Ascending aorta (tissue), 2 donors: ENCODE results near the gene SHF. TPM values are rescaled to one million over a fixed set of nuclear protein-coding genes. Genes with fewer than 3 reads are reported as not detected.

Source experiments
- DNase-seq, 2 donors: peaks; one replicate each; pipeline ENCODE4 v3.0.0-alpha.2; 2019; ENCODE audit warnings: low spot score in 2 of 2
- H3K27ac ChIP-seq, 2 donors: fragments of 200-600 bp; sonication (generic); one replicate each; pipeline ENCODE4 v1.5.1; 2016 to 2017; ENCODE audit warnings: mild to moderate bottlenecking in 1 of 2
- H3K27me3 ChIP-seq: fragments of 200-600 bp; sonication (generic); one replicate; pipeline ENCODE4 v1.5.1; 2017
- H3K36me3 ChIP-seq, 2 donors: fragments of 200-600 bp; sonication (generic); one replicate each; pipeline ENCODE4 v1.5.1; 2016
- H3K4me1 ChIP-seq, 2 donors: fragments of 200-600 bp; sonication (generic); one replicate each; pipeline ENCODE4 v1.5.1; 2016 to 2017; ENCODE audit warnings: mild to moderate bottlenecking in 1 of 2
- H3K4me3 ChIP-seq, 2 donors: fragments of 200-600 bp; sonication (generic); one replicate each; pipeline ENCODE4 v1.5.1; 2016 to 2017; ENCODE audit warnings: mild to moderate bottlenecking in 1 of 2
- H3K9me3 ChIP-seq, 2 donors: fragments of 200-600 bp; sonication (generic); one replicate each; pipeline ENCODE4 v1.5.1; 2016
- CTCF ChIP-seq, 3 experiments: fragments of 200-600 bp in 2 of 3; fragments of 450-650 bp in 1 of 3; sonication (generic) in 2 of 3; IDR thresholded peaks; one replicate each; pipeline ENCODE4 v1.5.1; 2016 to 2019; ENCODE audit warnings: antibody characterized with exemption in 3 of 3, mild to moderate bottlenecking in 1 of 3, moderate library complexity in 1 of 3
- intact Hi-C: fragments of 100-400 bp; cut with DNase I; formaldehyde crosslinking; loops from one replicate; pipeline ENCODE4 v1.15.1; 2023
- total RNA-seq: library from RNA; depleted of rRNA; stranded (reverse); fragments of >200 nt; gene quantifications from one replicate; pipeline ENCODE4 v1.1.0, GENCODE V29; 2016

Gene SHF
- total RNA-seq, 1 donor from 2014 or later: 75.0 TPM

GRCh38 chr15:45200799-45201556 is 13.2 kb upstream of the SHF start:
- Histone ChIP-seq H3K27me3 (no peaks in the 10 kb centered on the region), H3K36me3 (no peaks in the 10 kb centered on the region), H3K4me3 (peak overlapping the region; percentile 68 to 87), H3K4me1 (peaks cover 0 to 7% of the 10 kb centered on the region in 2 donors), H3K27ac (peak overlapping the region; percentile 96 to 98), H3K9me3 (no peaks in the 10 kb centered on the region)
- DNase-seq: peak; percentile 51 to 89
- no peak for TF ChIP-seq CTCF (IDR thresholded peaks at IDR 0.05)
- intact Hi-C loops: loop anchor here (1.0 to 5.0 kb wide), 4 partner anchors 78 to 664 kb away; partner anchors contain the start of genes EIF3J and GATM

GRCh38 chr15:45200001-45200798 is 12.4 kb upstream of the SHF start:
- no peaks in the 10 kb centered on the region for H3K27me3 ChIP-seq
- intact Hi-C loops: loop anchor here (2.0 to 5.0 kb wide), 3 partner anchors 179 to 663 kb away; partner anchors contain the start of genes EIF3J and GATM
- no peak for TF ChIP-seq CTCF (IDR thresholded peaks at IDR 0.05)
- no peaks in the 10 kb centered on the region for H3K9me3 ChIP-seq
- H3K4me3 ChIP-seq: peak overlapping the region; percentile 68 to 87
- H3K36me3 ChIP-seq: no peaks in the 10 kb centered on the region
- DNase-seq: peak; percentile 93 to 99
- H3K4me1 ChIP-seq: peaks cover 0 to 7% of the 10 kb centered on the region in 2 donors
- peak overlapping the region; percentile 96 to 98 for H3K27ac ChIP-seq

- Histone ChIP-seq H3K27me3 (no peaks in the 10 kb centered on the region), H3K9me3 (no peaks in the 10 kb centered on the region), H3K36me3 (no peaks in the 10 kb centered on the region), H3K4me1 (peaks cover 0 to 7% of the 10 kb centered on the region in 2 donors), H3K4me3 (peak overlapping the region; percentile 68 to 87), H3K27ac (peak overlapping the region; percentile 96 to 98)
- DNase-seq: no peak
- no peak for TF ChIP-seq CTCF (IDR thresholded peaks at IDR 0.05)
- intact Hi-C loops: loop anchor here (10.0 kb wide), 1 partner anchor 484 kb away; the partner anchor contains the start of genes B2M and PATL2
These were observed 11.5 kb upstream of the SHF start for GRCh38 chr15:45199136-45199810.

GRCh38 chr15:45198337-45199135 is 10.8 kb upstream of the SHF start:
- Histone ChIP-seq H3K27ac (peak overlapping the region; percentile 96 to 98), H3K36me3 (no peaks in the 10 kb centered on the region), H3K9me3 (no peaks in the 10 kb centered on the region), H3K4me3 (peak overlapping the region; percentile 68 to 87), H3K4me1 (peaks cover 0 to 5% of the 10 kb centered on the region in 2 donors), H3K27me3 (no peaks in the 10 kb centered on the region)
- peak; percentile 90 to 99 for DNase-seq
- TF ChIP-seq CTCF (IDR thresholded peaks at IDR 0.05): peak; percentile 55 to 68 (median 66)
- intact Hi-C loops: loop anchor here (1.0 to 10.0 kb wide), 3 partner anchors 10 to 484 kb away; partner anchors contain the start of genes B2M and PATL2
